ENCODE data around the gene MUC20. TPM values are rescaled to one million over a fixed set of nuclear protein-coding genes. Genes with fewer than 3 reads are reported as not detected.

MUC20 gene
- total and polyA plus RNA-seq, 2 donors (not counting 1 experiment from before 2014, with no cell fraction given), result 0.54 to 0.66 TPM

GRCh38 chr3:195767792-195768191 is 47.0 kb downstream of the MUC20 start:
- H3K79me2 ChIP-seq (ENCODE audit: control insufficient read depth, insufficient read depth, low read length), result no peaks in the 10 kb centered on the region
- no peaks in the 10 kb centered on the region for H3K4me1 ChIP-seq (ENCODE audit: control insufficient read depth, extremely low read depth, insufficient read depth, low read length)
- H3K4me2 ChIP-seq (ENCODE audit: extremely low read depth, insufficient read depth, low read length), result no peak overlapping the region
- DNase-seq (ENCODE audit: low read depth in 2 of 2), result no peak
- no peak overlapping the region for H3K9ac ChIP-seq (ENCODE audit: insufficient read depth, low read length)
- no peaks in the 10 kb centered on the region for H3K27me3 ChIP-seq (ENCODE audit: control insufficient read depth, insufficient read depth, low read length)
- H2AFZ ChIP-seq (ENCODE audit: low read length), result no peak overlapping the region
- no peaks in the 10 kb centered on the region for H4K20me1 ChIP-seq (ENCODE audit: control insufficient read depth, extremely low read depth, insufficient read depth, low read length)
- no peaks in the 10 kb centered on the region for H3K36me3 ChIP-seq (ENCODE audit: control insufficient read depth, insufficient read depth, low read length)
- H3K9me3 ChIP-seq (ENCODE audit: control insufficient read depth, insufficient read depth, low read depth, low read length), result no peaks in the 10 kb centered on the region
- H3K27ac ChIP-seq (ENCODE audit: insufficient read depth, low read length), result no peak overlapping the region
- TF ChIP-seq CTCF (conservative IDR thresholded peaks at IDR 0.05 in 1 of 2, IDR thresholded peaks at IDR 0.05 in 1 of 2; ENCODE audit: low read depth in 1 of 2, low read length in 2 of 2) (no peak), EZH2 (IDR thresholded peaks at IDR 0.05; ENCODE audit: low read length, missing control alignments) (no peak)
- H3K4me3 ChIP-seq (replicated peaks in 1 of 4; ENCODE audit: control extremely low read depth in 1 of 4, insufficient read depth in 1 of 4, low read depth in 3 of 4, low read length in 4 of 4), result no peak overlapping the region

GRCh38 chr3:195768414-195768813 is 47.6 kb downstream of the MUC20 start:
- H3K27me3 ChIP-seq (ENCODE audit: control insufficient read depth, insufficient read depth, low read length), result no peaks in the 10 kb centered on the region
- TF ChIP-seq EZH2 (IDR thresholded peaks at IDR 0.05; ENCODE audit: low read length, missing control alignments) (no peak), CTCF (conservative IDR thresholded peaks at IDR 0.05 in 1 of 2, IDR thresholded peaks at IDR 0.05 in 1 of 2; ENCODE audit: low read depth in 1 of 2, low read length in 2 of 2) (no peak)
- no peak for DNase-seq (ENCODE audit: low read depth in 2 of 2)
- no peak overlapping the region for H2AFZ ChIP-seq (ENCODE audit: low read length)
- no peaks in the 10 kb centered on the region for H4K20me1 ChIP-seq (ENCODE audit: control insufficient read depth, extremely low read depth, insufficient read depth, low read length)
- H3K4me1 ChIP-seq (ENCODE audit: control insufficient read depth, extremely low read depth, insufficient read depth, low read length), result no peaks in the 10 kb centered on the region
- no peaks in the 10 kb centered on the region for H3K9me3 ChIP-seq (ENCODE audit: control insufficient read depth, insufficient read depth, low read depth, low read length)
- no peaks in the 10 kb centered on the region for H3K79me2 ChIP-seq (ENCODE audit: control insufficient read depth, insufficient read depth, low read length)
- H3K9ac ChIP-seq (ENCODE audit: insufficient read depth, low read length), result no peak overlapping the region
- no peaks in the 10 kb centered on the region for H3K36me3 ChIP-seq (ENCODE audit: control insufficient read depth, insufficient read depth, low read length)
- H3K4me3 ChIP-seq (replicated peaks in 1 of 4; ENCODE audit: control extremely low read depth in 1 of 4, insufficient read depth in 1 of 4, low read depth in 3 of 4, low read length in 4 of 4), result no peak overlapping the region
- H3K4me2 ChIP-seq (ENCODE audit: extremely low read depth, insufficient read depth, low read length), result no peak overlapping the region
- no peak overlapping the region for H3K27ac ChIP-seq (ENCODE audit: insufficient read depth, low read length)

GRCh38 chr3:195768831-195769303 is 48.1 kb downstream of the MUC20 start:
- H3K9ac ChIP-seq (ENCODE audit: insufficient read depth, low read length), result no peak overlapping the region
- H3K27ac ChIP-seq (ENCODE audit: insufficient read depth, low read length), result no peak overlapping the region
- H3K4me3 ChIP-seq (replicated peaks in 1 of 4; ENCODE audit: control extremely low read depth in 1 of 4, insufficient read depth in 1 of 4, low read depth in 3 of 4, low read length in 4 of 4), result no peak overlapping the region
- no peak for DNase-seq (ENCODE audit: low read depth in 2 of 2)
- H3K4me1 ChIP-seq (ENCODE audit: control insufficient read depth, extremely low read depth, insufficient read depth, low read length), result no peaks in the 10 kb centered on the region
- H2AFZ ChIP-seq (ENCODE audit: low read length), result no peak overlapping the region
- H3K27me3 ChIP-seq (ENCODE audit: control insufficient read depth, insufficient read depth, low read length), result no peaks in the 10 kb centered on the region
- H4K20me1 ChIP-seq (ENCODE audit: control insufficient read depth, extremely low read depth, insufficient read depth, low read length), result no peaks in the 10 kb centered on the region
- H3K36me3 ChIP-seq (ENCODE audit: control insufficient read depth, insufficient read depth, low read length), result no peaks in the 10 kb centered on the region
- no peaks in the 10 kb centered on the region for H3K79me2 ChIP-seq (ENCODE audit: control insufficient read depth, insufficient read depth, low read length)
- H3K4me2 ChIP-seq (ENCODE audit: extremely low read depth, insufficient read depth, low read length), result no peak overlapping the region
- H3K9me3 ChIP-seq (ENCODE audit: control insufficient read depth, insufficient read depth, low read depth, low read length), result no peaks in the 10 kb centered on the region
- no peak for TF ChIP-seq EZH2 (IDR thresholded peaks at IDR 0.05; ENCODE audit: low read length, missing control alignments)
- TF ChIP-seq CTCF (conservative IDR thresholded peaks at IDR 0.05 in 1 of 2, IDR thresholded peaks at IDR 0.05 in 1 of 2; ENCODE audit: low read depth in 1 of 2, low read length in 2 of 2), result no peak
